Measurements from ENCODE around the gene SYNJ2. TPM values are rescaled to one million over a fixed set of nuclear protein-coding genes. Genes with fewer than 3 reads are reported as not detected.

Gene SYNJ2
- total RNA-seq, 1 experiment from 2014 or later, result 3.9 TPM

- in situ Hi-C loops (cut with HindIII; ENCODE audit: low pct_unique_long_range_greater_than_20kb, low sequenced_read_pairs), result no loop called here
- DNase-seq (ENCODE audit: low read depth, low spot score), result no peak
Measured at GRCh38 chr6:158056804-158057203, 75.1 kb downstream of the SYNJ2 start.

DNA sequence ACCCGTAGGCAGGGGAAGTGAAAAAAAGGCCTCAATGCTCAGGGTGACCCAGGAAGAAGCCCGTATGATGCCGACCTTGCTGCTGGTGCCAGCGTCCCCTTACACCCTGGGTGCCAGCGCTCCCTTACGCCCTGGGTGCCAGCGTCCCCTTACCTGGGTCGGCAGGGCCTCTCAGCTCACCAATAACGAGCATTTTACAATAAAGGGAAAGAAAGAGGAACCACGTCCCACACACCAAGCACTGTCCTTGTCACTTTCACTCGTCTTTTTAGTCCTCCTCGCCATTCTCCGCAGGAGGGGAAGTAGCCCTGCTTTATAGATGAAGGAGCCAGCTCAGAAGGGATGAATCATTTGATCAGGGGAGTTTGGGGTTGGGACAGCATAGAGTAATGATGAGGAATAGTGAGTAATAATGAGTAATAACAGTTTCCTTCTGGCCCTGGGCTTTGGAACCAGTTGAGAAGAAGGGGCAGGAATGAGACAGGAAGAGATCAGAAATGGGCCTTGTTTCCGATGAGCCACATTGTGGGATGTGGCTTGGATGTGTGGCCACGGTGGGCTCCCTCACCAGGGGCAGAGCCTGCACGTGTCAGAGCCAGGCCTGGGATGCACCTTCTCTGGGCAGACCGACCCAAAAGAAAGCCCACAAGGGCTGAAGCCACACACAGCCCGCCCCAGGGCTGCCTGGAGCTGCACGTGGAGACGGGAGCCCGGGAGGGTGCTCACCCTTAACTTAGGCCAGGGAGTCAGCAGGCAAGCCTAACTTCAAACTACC is 75.7 kb downstream of the SYNJ2 start:
- no peak for DNase-seq (ENCODE audit: low read depth, low spot score)
- in situ Hi-C loops (cut with HindIII; ENCODE audit: low pct_unique_long_range_greater_than_20kb, low sequenced_read_pairs), result no loop called here

- no peak for DNase-seq (ENCODE audit: low read depth, low spot score)
- in situ Hi-C loops (cut with HindIII; ENCODE audit: low pct_unique_long_range_greater_than_20kb, low sequenced_read_pairs), result no loop called here
Measured at GRCh38 chr6:158058171-158058651, 76.5 kb downstream of the SYNJ2 start.

GRCh38 chr6:158059108-158059507 is 77.4 kb downstream of the SYNJ2 start:
- in situ Hi-C loops (cut with HindIII; ENCODE audit: low pct_unique_long_range_greater_than_20kb, low sequenced_read_pairs), result no loop called here
- no peak for DNase-seq (ENCODE audit: low read depth, low spot score)

DNA sequence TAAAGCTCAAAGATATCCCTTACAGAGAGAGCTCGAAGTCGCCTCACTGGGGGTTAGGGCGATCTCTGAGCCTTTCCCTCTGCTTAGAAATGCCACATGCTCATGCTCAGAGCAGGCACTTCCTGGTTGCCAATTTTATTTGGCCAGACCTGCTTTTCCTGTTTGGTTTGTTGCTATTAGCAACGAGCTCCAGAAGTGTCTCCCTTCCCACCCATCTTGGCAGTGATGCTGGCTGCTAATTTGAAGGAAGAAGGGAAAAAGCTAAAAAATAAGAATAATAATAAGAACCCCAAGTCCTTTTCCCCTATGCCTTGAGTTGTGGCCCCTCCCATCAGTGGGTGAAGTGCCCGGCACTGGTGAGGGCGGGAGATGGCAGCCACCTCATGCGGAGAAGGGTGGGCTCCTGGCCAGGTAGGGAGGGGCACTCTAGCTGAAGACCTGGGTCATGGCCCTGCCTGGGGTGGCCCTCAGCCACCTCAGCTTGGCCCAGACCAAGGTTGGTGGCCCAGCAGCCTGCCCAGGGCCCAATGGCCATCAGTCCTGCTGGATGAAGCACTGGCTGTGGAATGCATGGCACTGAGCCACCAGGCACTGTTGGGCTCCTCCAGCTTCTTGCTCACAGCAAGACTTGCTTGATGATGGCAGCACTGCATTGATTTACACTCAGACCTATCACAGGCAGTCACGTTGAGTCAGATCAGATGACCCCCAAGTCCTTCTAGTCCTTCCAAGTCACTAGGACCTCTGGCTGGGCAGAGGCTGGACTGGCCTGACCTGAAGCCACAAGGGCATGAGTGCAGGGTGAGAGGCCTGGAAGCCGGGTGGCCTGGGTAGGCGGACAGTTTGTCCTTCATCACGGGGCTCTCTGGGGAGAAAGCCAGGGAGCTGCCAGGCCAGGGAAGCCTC is 79.0 kb downstream of the SYNJ2 start:
- no peak for DNase-seq (ENCODE audit: low read depth, low spot score)
- in situ Hi-C loops (cut with HindIII; ENCODE audit: low pct_unique_long_range_greater_than_20kb, low sequenced_read_pairs), result no loop called here

GRCh38 chr6:158061361-158061708 is 79.7 kb downstream of the SYNJ2 start:
- DNase-seq (ENCODE audit: low read depth, low spot score), result no peak
- in situ Hi-C loops (cut with HindIII; ENCODE audit: low pct_unique_long_range_greater_than_20kb, low sequenced_read_pairs), result no loop called here

GRCh38 chr6:158061709-158062461 is 80.2 kb downstream of the SYNJ2 start:
- in situ Hi-C loops (cut with HindIII; ENCODE audit: low pct_unique_long_range_greater_than_20kb, low sequenced_read_pairs), result no loop called here

DNA sequence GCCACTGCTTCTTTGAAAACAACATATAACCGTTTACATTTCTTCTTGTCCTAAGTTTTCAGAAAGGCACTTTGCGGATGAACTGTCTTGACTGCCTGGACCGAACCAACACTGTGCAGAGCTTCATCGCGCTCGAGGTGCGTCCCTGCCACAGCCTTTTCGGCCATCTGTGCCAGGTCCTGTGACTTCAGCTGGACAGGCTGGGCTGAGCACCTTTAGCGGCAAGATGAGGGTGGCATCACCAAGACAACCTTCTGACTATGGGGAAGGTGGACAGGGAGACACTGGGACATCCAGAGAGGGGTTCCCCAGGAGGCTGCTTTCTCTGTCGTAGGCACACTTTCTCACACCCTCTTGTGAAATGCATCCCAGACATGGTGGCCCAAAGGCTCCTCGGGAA is 82.1 kb downstream of the SYNJ2 start:
- in situ Hi-C loops (cut with HindIII; ENCODE audit: low pct_unique_long_range_greater_than_20kb, low sequenced_read_pairs), result no loop called here

More at GRCh38 chr6:158061709-158062461, 80.2 kb downstream of the SYNJ2 start:
- DNase-seq (ENCODE audit: low read depth, low spot score), result no peak

GRCh38 chr6:158064725-158065251 is 83.1 kb downstream of the SYNJ2 start:
- DNase-seq (ENCODE audit: low read depth, low spot score), result no peak
- in situ Hi-C loops (cut with HindIII; ENCODE audit: low pct_unique_long_range_greater_than_20kb, low sequenced_read_pairs), result no loop called here

More for the DNA sequence above, 82.1 kb downstream of the SYNJ2 start:
- DNase-seq (ENCODE audit: low read depth, low spot score), result no peak

- in situ Hi-C loops (cut with HindIII; ENCODE audit: low pct_unique_long_range_greater_than_20kb, low sequenced_read_pairs), result no loop called here
- no peak for DNase-seq (ENCODE audit: low read depth, low spot score)
Measured at GRCh38 chr6:158066136-158066781, 84.6 kb downstream of the SYNJ2 start.

DNA sequence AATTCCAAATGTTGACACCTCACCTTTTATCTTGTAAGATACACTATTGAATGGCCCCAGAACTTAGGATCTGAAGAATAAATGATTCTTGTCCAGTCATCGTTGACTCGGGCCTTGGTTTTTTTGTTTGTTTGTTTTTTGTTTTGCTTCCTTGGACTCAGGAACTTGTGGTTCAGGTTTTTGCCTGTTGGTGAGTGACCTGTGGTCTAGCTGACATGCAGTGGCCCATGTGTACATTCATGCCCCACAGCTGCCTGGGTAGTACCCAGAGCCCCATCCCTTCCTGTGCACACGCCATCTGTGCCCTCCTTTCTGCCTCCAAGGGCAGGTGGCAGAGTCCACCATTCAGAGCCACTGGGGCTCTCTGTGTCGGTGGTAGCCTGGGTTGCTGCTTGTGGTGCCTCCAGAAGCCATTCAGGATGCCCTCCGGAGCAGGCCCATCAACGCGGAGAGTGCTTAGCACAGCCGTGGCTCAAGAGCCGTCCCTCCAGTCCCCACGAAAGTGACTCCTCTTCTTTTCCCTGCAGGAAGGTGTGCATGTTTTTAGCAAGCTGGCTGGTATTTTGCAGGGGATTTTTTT is 85.9 kb downstream of the SYNJ2 start:
- no peak for DNase-seq (ENCODE audit: low read depth, low spot score)
- in situ Hi-C loops (cut with HindIII; ENCODE audit: low pct_unique_long_range_greater_than_20kb, low sequenced_read_pairs), result no loop called here

DNA sequence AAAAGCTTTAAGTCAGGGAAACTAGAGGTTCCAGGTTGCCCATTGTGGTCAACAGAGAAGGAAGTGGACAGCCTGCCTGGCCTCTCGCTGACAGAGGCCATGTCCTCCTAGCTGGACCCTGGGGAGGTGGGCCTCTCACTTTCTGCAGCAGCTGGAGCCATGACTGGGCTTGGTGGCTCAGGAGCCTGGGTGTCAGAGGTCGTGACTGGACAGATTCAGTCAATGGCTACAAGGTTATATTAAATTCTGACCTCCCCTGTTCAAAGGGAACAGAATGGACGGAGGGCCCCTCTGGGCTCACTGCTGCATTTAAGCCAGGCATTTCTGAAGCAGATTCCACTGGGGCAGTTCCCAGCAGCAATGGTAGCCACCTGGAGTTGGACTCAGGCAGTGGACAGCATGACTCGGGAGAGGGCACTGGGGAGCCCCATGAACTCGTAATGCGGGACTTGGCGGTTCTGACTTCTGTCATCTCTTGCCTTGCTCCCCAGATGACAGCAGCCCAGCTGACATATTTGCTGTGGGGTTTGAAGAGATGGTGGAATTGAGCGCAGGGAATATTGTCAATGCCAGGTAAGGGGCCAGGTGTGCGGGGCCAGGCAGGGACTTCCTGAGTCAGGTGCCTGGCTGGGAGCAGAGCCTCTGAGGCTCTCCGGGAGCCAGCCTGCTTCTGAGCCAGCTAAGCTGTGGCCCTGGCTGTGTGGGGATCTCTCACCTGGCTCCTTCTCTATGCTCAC is 86.7 kb downstream of the SYNJ2 start:
- DNase-seq (ENCODE audit: low read depth, low spot score), result no peak
- in situ Hi-C loops (cut with HindIII; ENCODE audit: low pct_unique_long_range_greater_than_20kb, low sequenced_read_pairs), result no loop called here

DNA sequence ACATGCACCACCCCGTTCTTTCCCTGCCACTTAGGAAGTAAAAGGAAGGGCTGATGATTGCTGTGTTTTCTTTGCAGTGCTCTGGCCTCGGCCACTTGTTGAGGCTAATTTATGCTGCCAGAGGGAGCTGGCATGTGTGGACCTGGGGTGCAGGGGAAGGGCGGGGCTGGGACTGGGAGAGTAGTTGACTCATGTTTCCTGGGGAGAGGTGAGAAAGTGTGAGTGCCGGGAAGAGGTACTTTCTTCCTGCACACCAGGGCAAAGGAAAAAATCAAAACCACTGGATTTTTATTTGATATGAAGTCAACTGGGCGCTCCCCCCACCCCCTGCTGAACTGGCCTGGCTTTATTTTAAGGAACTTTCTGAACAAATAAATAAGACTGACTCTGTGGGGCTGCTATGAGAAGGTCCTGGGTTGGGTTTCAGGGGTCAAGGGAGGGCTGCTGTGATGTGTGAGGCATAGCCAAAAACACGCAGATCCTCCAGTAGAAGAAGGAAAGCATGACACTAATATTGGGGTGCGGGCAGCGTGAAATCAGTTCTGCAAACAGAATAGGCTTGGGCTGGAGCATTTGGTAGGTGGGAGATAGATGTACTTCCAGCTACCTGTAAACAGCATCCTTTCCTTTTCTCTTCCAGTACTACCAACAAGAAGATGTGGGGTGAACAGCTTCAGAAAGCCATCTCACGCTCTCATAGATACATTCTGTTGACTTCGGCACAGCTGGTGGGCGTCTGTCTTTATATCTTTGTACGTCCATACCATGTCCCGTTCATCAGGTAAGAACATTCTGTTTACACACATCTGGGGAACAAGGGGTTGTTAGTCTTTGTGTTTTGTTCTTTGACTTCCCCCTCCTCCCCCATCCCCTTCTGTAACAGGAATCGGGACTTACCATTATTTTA is 87.5 kb downstream of the SYNJ2 start:
- in situ Hi-C loops (cut with HindIII; ENCODE audit: low pct_unique_long_range_greater_than_20kb, low sequenced_read_pairs), result no loop called here
- DNase-seq (ENCODE audit: low read depth, low spot score), result no peak

- in situ Hi-C loops (cut with HindIII; ENCODE audit: low pct_unique_long_range_greater_than_20kb, low sequenced_read_pairs), result no loop called here
- no peak for DNase-seq (ENCODE audit: low read depth, low spot score)
Measured at GRCh38 chr6:158069800-158070195, 88.1 kb downstream of the SYNJ2 start.

GRCh38 chr6:158070513-158070912 is 88.8 kb downstream of the SYNJ2 start:
- DNase-seq (ENCODE audit: low read depth, low spot score), result no peak
- in situ Hi-C loops (cut with HindIII; ENCODE audit: low pct_unique_long_range_greater_than_20kb, low sequenced_read_pairs), result no loop called here
